Activated T-cell treated with anti-CD3 and anti-CD28 coated beads, Interleukin-2, amount 50 U/mL, for 24 hours (primary cell): ENCODE results near the gene HDAC4.

Experiments
- DNase-seq: peaks from one replicate; pipeline ENCODE4 v3.0.0-alpha.2; 2020
- H3K27ac Mint-ChIP-seq: 2 replicates; pipeline ENCODE4 v1.8.0; 2020; ENCODE audit warnings: mild to moderate bottlenecking, mixed read lengths
- H3K27me3 Mint-ChIP-seq: 2 replicates; pipeline ENCODE4 v1.8.0; 2020; ENCODE audit warnings: mixed read lengths
- H3K36me3 Mint-ChIP-seq: 2 replicates; pipeline ENCODE4 v1.8.0; 2020; ENCODE audit warnings: low read depth, mixed read lengths
- H3K4me1 Mint-ChIP-seq: 2 replicates; pipeline ENCODE4 v1.8.0; 2020; ENCODE audit warnings: low read depth, mixed read lengths
- H3K4me3 Mint-ChIP-seq: 2 replicates; pipeline ENCODE4 v1.8.0; 2020; ENCODE audit warnings: mild to moderate bottlenecking, moderate library complexity, mixed read lengths
- H3K9me3 Mint-ChIP-seq: 2 replicates; pipeline ENCODE4 v1.8.0; 2020; ENCODE audit warnings: mixed read lengths

HDAC4 gene

DNA sequence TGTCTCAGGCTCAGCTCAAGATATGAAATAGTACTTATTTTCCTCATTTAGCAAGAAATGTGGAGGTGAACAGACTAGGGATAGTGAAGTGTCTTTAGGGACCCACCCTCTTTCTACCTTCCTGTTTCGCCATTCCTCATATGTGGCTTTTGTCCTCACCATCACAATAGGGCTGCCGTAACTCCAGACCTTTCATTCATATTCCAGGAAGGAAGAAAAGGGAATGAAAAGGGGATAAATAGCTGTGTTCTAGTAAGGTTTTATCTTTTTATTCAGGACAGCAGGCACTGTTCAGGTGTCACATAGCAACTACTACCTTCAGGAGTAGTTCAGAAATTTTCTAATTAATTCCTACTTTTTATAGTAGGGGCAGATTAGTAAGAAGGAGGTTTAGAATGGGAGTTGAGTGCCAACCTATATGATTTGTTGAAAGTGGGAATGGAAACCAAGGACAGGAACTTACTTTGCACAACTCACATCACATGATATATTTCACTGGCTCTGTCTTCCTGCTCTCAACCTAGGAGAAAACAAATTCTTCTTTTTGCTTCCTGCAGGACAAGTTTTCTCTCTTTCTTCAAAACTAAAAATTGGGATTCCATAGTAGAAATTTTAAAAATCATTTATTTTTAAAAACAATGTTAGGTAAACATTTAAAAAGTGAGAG is 36.0 kb upstream of the HDAC4 start:
- H3K27ac Mint-ChIP-seq: no peak overlapping the region
- H3K9me3 Mint-ChIP-seq: peaks cover 5% of the 10 kb centered on the region
- no peaks in the 10 kb centered on the region for H3K36me3 Mint-ChIP-seq
- no peak for DNase-seq
- H3K4me3 Mint-ChIP-seq: no peak overlapping the region
- H3K4me1 Mint-ChIP-seq: peaks cover 31% of the 10 kb centered on the region
- H3K27me3 Mint-ChIP-seq: peaks cover 27% of the 10 kb centered on the region

GRCh38 chr2:239436076-239436475 is 35.3 kb upstream of the HDAC4 start:
- peaks cover 20% of the 10 kb centered on the region for H3K27me3 Mint-ChIP-seq
- DNase-seq: no peak
- H3K9me3 Mint-ChIP-seq: peaks cover 5% of the 10 kb centered on the region
- peaks cover 24% of the 10 kb centered on the region for H3K4me1 Mint-ChIP-seq
- no peaks in the 10 kb centered on the region for H3K36me3 Mint-ChIP-seq
- H3K4me3 Mint-ChIP-seq: no peak overlapping the region
- no peak overlapping the region for H3K27ac Mint-ChIP-seq

DNA sequence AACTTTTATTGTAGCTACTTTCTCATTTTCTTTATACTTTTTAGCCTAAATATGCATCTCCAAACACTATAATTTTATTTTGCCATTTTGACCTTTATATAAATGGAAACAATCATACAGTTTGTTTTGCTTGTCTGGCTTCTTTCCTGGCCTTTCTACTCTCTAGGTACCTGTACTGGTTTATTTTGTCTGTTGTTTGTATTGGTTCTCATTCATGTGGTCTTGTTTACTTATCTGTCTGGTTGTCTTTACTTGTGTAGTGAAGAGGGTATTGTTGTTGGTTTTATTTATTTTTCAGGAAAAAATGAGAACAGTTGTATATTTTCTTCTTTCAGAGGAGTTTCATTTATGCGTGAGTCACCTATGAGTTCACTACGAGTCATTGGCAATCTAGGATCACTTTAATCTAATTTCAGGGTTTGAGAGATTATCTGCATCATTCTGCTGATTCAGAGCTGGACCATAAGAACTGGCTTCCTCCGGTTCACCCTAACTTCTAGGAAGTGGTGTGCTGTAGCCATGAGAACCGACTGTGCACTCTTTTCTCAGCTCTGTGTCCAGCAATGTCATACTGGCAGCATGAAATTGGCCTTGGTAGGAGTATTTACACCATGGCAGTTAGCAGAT is 33.1 kb upstream of the HDAC4 start:
- Mint-ChIP-seq H3K4me1 (peaks cover 16% of the 10 kb centered on the region), H3K27me3 (no peaks in the 10 kb centered on the region), H3K27ac (peak overlapping the region; percentile 14), H3K9me3 (peaks cover 5% of the 10 kb centered on the region), H3K36me3 (no peaks in the 10 kb centered on the region), H3K4me3 (no peak overlapping the region)
- DNase-seq: no peak

DNA sequence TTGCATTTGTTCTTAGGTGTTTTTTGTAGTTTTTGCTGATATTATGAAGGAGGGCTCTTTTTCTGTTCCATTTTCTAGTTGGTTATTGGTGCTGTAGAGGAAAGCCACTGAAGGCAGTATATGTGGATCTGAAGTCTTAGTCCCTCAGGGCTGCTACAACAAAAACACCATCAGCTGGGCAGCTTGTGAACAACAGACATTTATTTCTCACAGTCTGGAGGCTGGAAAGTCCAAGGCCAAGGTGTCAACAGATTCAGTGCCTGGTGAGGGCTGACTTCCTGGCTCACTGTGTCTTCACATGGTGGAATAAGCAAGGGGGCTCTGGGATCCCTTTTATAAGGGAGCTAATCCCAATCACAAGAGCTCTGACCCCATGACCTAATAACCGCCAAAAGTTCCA is 31.4 kb upstream of the HDAC4 start:
- H3K27ac Mint-ChIP-seq: no peak overlapping the region
- DNase-seq: no peak
- peaks cover 4% of the 10 kb centered on the region for H3K27me3 Mint-ChIP-seq
- no peak overlapping the region for H3K4me3 Mint-ChIP-seq
- peaks cover 5% of the 10 kb centered on the region for H3K9me3 Mint-ChIP-seq
- no peaks in the 10 kb centered on the region for H3K36me3 Mint-ChIP-seq
- H3K4me1 Mint-ChIP-seq: peaks cover 16% of the 10 kb centered on the region

GRCh38 chr2:239431536-239431935 is 30.7 kb upstream of the HDAC4 start:
- peaks cover 16% of the 10 kb centered on the region for H3K4me1 Mint-ChIP-seq
- H3K4me3 Mint-ChIP-seq: no peak overlapping the region
- no peak overlapping the region for H3K27ac Mint-ChIP-seq
- H3K36me3 Mint-ChIP-seq: no peaks in the 10 kb centered on the region
- H3K9me3 Mint-ChIP-seq: peaks cover 5% of the 10 kb centered on the region
- H3K27me3 Mint-ChIP-seq: peaks cover 4% of the 10 kb centered on the region
- DNase-seq: no peak

DNA sequence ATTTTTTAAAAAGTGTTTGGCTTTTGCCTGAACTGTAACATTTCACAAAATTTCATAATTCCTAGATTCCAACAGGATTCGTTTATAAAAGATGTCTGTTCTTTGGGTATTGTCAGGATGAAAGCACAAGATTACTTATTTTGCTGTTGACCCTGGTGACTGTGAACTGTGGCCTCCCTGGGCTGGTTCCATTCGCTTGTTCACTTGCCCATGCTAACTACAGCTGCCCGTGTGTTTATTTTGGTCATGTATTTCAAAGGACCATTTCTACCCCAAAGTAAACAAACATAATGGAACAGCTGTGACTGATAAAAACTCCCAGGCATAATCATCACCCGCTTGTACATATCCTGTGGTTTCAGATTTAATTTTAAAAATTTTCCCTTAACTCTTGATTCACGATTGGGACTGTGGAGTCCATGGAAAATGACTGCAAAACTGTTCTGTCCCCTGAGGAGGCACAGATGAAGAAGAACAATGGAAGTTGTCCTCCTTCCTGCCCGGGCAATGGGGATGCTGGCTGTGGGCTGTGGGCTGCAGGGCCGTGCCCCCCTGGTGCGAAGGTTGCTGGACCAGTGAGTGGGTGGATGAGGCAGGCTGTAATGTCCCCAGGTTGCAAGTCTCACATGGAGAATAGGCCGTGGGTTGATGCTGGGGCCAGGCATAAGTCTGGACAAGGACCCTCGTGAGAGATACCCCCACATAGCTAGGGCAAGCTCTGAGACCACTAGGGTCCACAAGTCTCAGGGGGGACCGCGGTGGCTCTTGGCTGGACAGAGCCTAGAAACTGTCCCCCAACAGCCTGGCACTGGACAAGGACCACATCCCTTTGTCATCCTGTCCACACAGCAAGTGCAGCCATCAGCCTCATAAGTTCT is 28.9 kb upstream of the HDAC4 start:
- Mint-ChIP-seq H3K27me3 (peaks cover 4% of the 10 kb centered on the region), H3K27ac (no peak overlapping the region), H3K36me3 (no peaks in the 10 kb centered on the region), H3K9me3 (peaks cover 5% of the 10 kb centered on the region), H3K4me1 (peaks cover 16% of the 10 kb centered on the region), H3K4me3 (no peak overlapping the region)
- DNase-seq: no peak

DNA sequence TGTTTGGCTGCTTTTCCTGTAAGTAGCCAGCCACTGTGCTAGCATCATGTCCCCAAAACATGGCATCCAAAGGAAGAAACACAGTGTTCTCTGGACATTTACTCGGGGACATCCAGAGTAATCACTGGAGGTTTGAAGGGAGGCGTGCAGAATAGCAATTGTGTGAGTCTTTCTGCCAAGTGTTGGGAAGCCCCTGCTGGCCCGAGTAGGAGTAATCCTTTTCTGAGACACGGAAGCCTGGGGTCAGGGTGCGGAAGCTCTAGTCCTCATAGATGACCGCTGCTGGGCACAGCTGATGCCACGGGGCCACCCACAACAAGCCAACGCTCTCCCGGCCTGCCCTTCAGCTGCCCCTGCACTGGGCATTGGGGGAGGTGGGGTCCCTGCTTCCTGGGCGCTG is 24.8 kb upstream of the HDAC4 start:
- Mint-ChIP-seq H3K4me3 (no peak overlapping the region), H3K27me3 (peaks cover 4% of the 10 kb centered on the region), H3K36me3 (no peaks in the 10 kb centered on the region), H3K9me3 (no peaks in the 10 kb centered on the region), H3K4me1 (no peaks in the 10 kb centered on the region), H3K27ac (no peak overlapping the region)
- no peak for DNase-seq

DNA sequence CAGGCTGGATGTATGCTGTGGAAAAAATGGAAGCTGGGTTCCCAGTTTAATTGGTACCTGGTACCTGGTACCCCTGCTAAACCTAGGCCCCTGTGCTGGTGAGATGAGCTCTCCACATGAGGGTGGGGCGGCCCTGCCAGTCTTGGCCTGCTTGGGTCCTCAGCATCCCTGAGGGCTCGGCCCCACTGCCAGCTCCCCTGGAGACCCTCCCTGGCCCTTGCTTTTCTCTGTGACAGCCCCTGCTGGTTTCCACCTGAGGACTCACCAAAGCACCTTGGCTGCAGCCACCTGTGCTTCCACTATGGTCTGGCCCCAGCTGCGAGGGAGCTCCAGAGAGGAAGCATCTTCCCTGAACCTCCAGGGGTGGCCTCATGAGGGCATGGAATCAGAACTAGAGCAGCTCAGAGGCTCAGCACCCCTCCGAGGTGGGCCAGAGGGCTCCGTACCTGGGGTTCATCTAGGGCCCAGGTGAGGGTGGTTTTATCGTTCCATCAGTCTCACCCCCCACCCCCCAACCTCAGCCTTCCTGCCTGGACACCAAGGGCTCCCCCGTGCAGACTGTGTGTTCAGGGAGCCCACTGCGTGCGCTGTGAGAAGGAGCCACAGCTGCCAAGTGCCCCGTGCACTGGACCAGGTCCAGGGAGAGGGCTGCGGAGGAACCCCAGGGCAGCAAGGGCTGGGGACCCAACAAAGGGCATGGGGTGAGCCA is 23.7 kb upstream of the HDAC4 start:
- no peak overlapping the region for H3K27ac Mint-ChIP-seq
- no peaks in the 10 kb centered on the region for H3K9me3 Mint-ChIP-seq
- H3K4me3 Mint-ChIP-seq: no peak overlapping the region
- no peaks in the 10 kb centered on the region for H3K4me1 Mint-ChIP-seq
- no peaks in the 10 kb centered on the region for H3K36me3 Mint-ChIP-seq
- DNase-seq: no peak
- peaks cover 7% of the 10 kb centered on the region for H3K27me3 Mint-ChIP-seq

- Mint-ChIP-seq H3K4me3 (no peak overlapping the region), H3K27me3 (peaks cover 8% of the 10 kb centered on the region), H3K4me1 (no peaks in the 10 kb centered on the region), H3K9me3 (no peaks in the 10 kb centered on the region), H3K36me3 (no peaks in the 10 kb centered on the region), H3K27ac (no peak overlapping the region)
- no peak for DNase-seq
These were observed 22.7 kb upstream of the HDAC4 start for GRCh38 chr2:239423551-239423950.

DNA sequence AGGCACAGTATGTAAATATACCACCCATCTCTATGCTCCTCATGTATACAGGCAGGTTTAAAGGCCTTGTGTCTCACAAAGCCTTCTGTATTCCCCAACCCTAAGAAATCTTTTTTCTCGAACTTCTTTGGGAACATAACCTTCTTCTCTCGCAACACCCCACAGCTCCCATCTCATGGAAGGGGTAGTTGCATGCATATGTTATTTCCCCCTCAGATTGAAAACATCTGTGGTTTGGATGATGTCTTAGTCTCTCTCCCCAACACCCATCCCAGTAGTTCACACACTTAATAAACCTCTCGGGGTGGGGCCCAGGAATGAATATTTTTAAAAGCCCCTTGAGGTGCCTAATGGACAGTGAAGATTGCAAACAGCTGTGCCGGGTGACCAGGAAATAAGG is 21.0 kb upstream of the HDAC4 start:
- Mint-ChIP-seq H3K9me3 (no peaks in the 10 kb centered on the region), H3K4me1 (no peaks in the 10 kb centered on the region), H3K4me3 (no peak overlapping the region), H3K27ac (no peak overlapping the region), H3K27me3 (peaks cover 8% of the 10 kb centered on the region), H3K36me3 (no peaks in the 10 kb centered on the region)
- no peak for DNase-seq

- no peak for DNase-seq
- H3K27ac Mint-ChIP-seq: no peak overlapping the region
- no peak overlapping the region for H3K4me3 Mint-ChIP-seq
- H3K27me3 Mint-ChIP-seq: peaks cover 8% of the 10 kb centered on the region
- H3K36me3 Mint-ChIP-seq: no peaks in the 10 kb centered on the region
- no peaks in the 10 kb centered on the region for H3K4me1 Mint-ChIP-seq
- no peaks in the 10 kb centered on the region for H3K9me3 Mint-ChIP-seq
These were observed 19.3 kb upstream of the HDAC4 start for GRCh38 chr2:239420082-239420481.

DNA sequence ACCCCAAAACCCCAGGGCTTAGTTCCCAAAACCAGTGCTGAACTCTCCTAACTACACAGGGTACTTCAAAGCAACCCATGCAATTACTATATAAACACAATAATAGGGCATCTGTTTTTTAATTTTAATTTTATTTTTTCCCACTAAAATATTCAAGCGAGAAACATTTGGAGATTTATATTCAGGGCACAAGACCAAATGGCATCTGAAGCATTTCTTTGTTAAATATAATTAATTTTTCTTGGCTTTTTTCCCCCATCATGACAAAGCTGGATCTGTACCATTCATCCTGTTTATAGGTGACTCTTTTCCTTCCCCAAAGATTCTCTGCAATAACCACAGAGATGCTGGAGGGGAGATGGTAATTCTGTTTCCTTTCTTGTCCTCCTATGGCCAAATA is 18.1 kb upstream of the HDAC4 start:
- H3K27me3 Mint-ChIP-seq: peaks cover 8% of the 10 kb centered on the region
- H3K9me3 Mint-ChIP-seq: peaks cover 3% of the 10 kb centered on the region
- peaks cover 2% of the 10 kb centered on the region for H3K4me1 Mint-ChIP-seq
- H3K27ac Mint-ChIP-seq: no peak overlapping the region
- H3K4me3 Mint-ChIP-seq: no peak overlapping the region
- DNase-seq: no peak
- H3K36me3 Mint-ChIP-seq: no peaks in the 10 kb centered on the region

- Mint-ChIP-seq H3K4me1 (peaks cover 16% of the 10 kb centered on the region), H3K27ac (no peak overlapping the region), H3K9me3 (peaks cover 3% of the 10 kb centered on the region), H3K27me3 (peaks cover 2% of the 10 kb centered on the region), H3K4me3 (no peak overlapping the region), H3K36me3 (no peaks in the 10 kb centered on the region)
- no peak for DNase-seq
These were observed 12.2 kb upstream of the HDAC4 start for GRCh38 chr2:239412905-239413603.
